Activated naive CD4-positive, alpha-beta T cell treated with anti-CD3 and anti-CD28 coated beads, Interleukin-2, amount 50 U/mL, for 72 hours (primary cell): ENCODE data around the gene RAVER1. TPM values are rescaled to one million over a fixed set of nuclear protein-coding genes. Genes with fewer than 3 reads are reported as not detected.

ENCODE experiments used
- ATAC-seq, 2 donors: fragments of 150-1000 bp; cut with Tn5 transposase; 2 replicates each; pipeline ENCODE4 v1.10.0; 2021; ENCODE audit warnings: mild to moderate bottlenecking in 2 of 2, moderate library complexity in 2 of 2
- DNase-seq, 2 donors: peaks; one replicate each; pipeline ENCODE4 v3.0.0; 2021 to 2022; ENCODE audit warnings: low spot score in 2 of 2
- H3K27ac Mint-ChIP-seq, 2 donors: one replicate each; pipeline ENCODE4 v1.8.0; 2022; ENCODE audit warnings: mild to moderate bottlenecking in 2 of 2, mixed read lengths in 2 of 2
- H3K36me3 Mint-ChIP-seq, 2 donors: one replicate each; pipeline ENCODE4 v1.8.0; 2022; ENCODE audit warnings: mixed read lengths in 2 of 2
- H3K9me3 Mint-ChIP-seq, 2 donors: one replicate each; pipeline ENCODE4 v1.8.0; 2022; ENCODE audit warnings: mixed read lengths in 2 of 2
- total RNA-seq, 2 donors: library from RNA; stranded (reverse); gene quantifications; one replicate each; pipeline ENCODE4 v1.2.3, GENCODE V29; 2022

RAVER1 gene
- total RNA-seq, 2 donors from 2014 or later = 52.5 to 101 TPM

- peaks cover 0 to 4% of the 10 kb centered on the region in 2 donors for H3K36me3 Mint-ChIP-seq
- no peaks in the 10 kb centered on the region for H3K9me3 Mint-ChIP-seq
- ATAC-seq (no peak), DNase-seq (no peak)
- no peak overlapping the region for H3K27ac Mint-ChIP-seq
Observed at GRCh38 chr19:10306327-10306726, 27.0 kb downstream of the RAVER1 start.

GRCh38 chr19:10305139-10305806 is 28.1 kb downstream of the RAVER1 start:
- DNase-seq (no peak), ATAC-seq (no peak)
- Mint-ChIP-seq H3K9me3 (no peaks in the 10 kb centered on the region), H3K27ac (peak overlapping the region in 1 of 2 donors; percentile 77), H3K36me3 (peaks cover 0 to 4% of the 10 kb centered on the region in 2 donors)

- no peaks in the 10 kb centered on the region for H3K9me3 Mint-ChIP-seq
- peaks cover 4 to 6% of the 10 kb centered on the region in 2 donors for H3K36me3 Mint-ChIP-seq
- DNase-seq = no peak
- H3K27ac Mint-ChIP-seq = peak overlapping the region in 1 of 2 donors; percentile 9
- ATAC-seq = no peak
Observed at GRCh38 chr19:10299545-10300458, 33.5 kb downstream of the RAVER1 start.

GRCh38 chr19:10295847-10296591 is 37.3 kb downstream of the RAVER1 start:
- DNase-seq = no peak
- no peak for ATAC-seq
- H3K27ac Mint-ChIP-seq = no peak overlapping the region

DNA sequence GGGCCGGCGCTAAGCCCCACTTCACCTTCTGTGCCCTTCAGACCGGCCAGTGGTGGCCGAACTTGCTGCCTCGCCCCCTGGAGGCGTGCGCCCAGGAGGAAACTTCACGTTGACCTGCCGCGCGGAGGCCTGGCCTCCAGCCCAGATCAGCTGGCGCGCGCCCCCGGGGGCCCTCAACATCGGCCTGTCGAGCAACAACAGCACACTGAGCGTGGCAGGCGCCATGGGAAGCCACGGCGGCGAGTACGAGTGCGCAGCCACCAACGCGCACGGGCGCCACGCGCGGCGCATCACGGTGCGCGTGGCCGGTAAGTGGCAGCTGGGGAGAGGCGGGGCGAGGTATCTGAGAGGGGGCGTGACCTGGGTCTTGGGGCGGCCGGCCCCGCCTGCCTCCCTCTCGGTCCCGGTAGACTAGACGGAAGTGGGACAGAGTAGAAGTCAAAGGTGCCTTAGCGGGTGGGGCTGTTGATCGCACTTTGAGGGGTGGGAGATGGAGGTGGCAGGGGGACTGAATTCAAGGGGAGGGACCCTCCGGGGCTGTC is 38.0 kb downstream of the RAVER1 start:
- Mint-ChIP-seq H3K27ac (no peak overlapping the region), H3K9me3 (no peaks in the 10 kb centered on the region), H3K36me3 (peaks cover 10 to 14% of the 10 kb centered on the region in 2 donors)
- ATAC-seq (peak; percentile 52 to 62), DNase-seq (peak in 1 of 2 donors; percentile 59)

More at GRCh38 chr19:10295847-10296591, 37.3 kb downstream of the RAVER1 start:
- Mint-ChIP-seq H3K9me3 (no peaks in the 10 kb centered on the region), H3K36me3 (peaks cover 10 to 14% of the 10 kb centered on the region in 2 donors)

DNA sequence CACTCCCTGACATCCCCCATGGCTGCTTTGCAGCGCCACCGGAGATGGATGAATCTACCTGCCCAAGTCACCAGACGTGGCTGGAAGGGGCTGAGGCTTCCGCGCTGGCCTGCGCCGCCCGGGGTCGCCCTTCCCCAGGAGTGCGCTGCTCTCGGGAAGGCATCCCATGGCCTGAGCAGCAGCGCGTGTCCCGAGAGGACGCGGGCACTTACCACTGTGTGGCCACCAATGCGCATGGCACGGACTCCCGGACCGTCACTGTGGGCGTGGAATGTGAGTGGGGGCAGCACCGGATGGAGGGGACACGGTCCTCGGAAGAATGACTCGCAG is 39.0 kb downstream of the RAVER1 start:
- H3K9me3 Mint-ChIP-seq = no peaks in the 10 kb centered on the region
- no peak for ATAC-seq
- H3K36me3 Mint-ChIP-seq = peaks cover 10 to 14% of the 10 kb centered on the region in 2 donors
- H3K27ac Mint-ChIP-seq = no peak overlapping the region
- DNase-seq = no peak

- DNase-seq = no peak
- Mint-ChIP-seq H3K9me3 (no peaks in the 10 kb centered on the region), H3K27ac (no peak overlapping the region), H3K36me3 (peaks cover 10 to 14% of the 10 kb centered on the region in 2 donors)
- ATAC-seq = no peak
Observed at GRCh38 chr19:10293637-10294367, 39.5 kb downstream of the RAVER1 start.

GRCh38 chr19:10292789-10293636 is 40.3 kb downstream of the RAVER1 start:
- H3K27ac Mint-ChIP-seq = peak overlapping the region in 1 of 2 donors; percentile 75
- ATAC-seq (no peak), DNase-seq (no peak)
- H3K36me3 Mint-ChIP-seq = peaks cover 10 to 14% of the 10 kb centered on the region in 2 donors
- no peaks in the 10 kb centered on the region for H3K9me3 Mint-ChIP-seq

- H3K9me3 Mint-ChIP-seq = no peaks in the 10 kb centered on the region
- H3K27ac Mint-ChIP-seq = peak overlapping the region in 1 of 2 donors; percentile 38
- DNase-seq (peak in 1 of 2 donors; percentile 84), ATAC-seq (peak; percentile 40 to 65)
- peaks cover 14% of the 10 kb centered on the region in 2 donors for H3K36me3 Mint-ChIP-seq
Observed at GRCh38 chr19:10292206-10292788, 41.0 kb downstream of the RAVER1 start.

- Mint-ChIP-seq H3K27ac (peak overlapping the region in 1 of 2 donors; percentile 38), H3K9me3 (no peaks in the 10 kb centered on the region), H3K36me3 (peaks cover 14% of the 10 kb centered on the region in 2 donors)
- no peak for DNase-seq
- peak in 1 of 2 donors; percentile 1 for ATAC-seq
Observed at GRCh38 chr19:10291554-10292205, 41.6 kb downstream of the RAVER1 start.

DNA sequence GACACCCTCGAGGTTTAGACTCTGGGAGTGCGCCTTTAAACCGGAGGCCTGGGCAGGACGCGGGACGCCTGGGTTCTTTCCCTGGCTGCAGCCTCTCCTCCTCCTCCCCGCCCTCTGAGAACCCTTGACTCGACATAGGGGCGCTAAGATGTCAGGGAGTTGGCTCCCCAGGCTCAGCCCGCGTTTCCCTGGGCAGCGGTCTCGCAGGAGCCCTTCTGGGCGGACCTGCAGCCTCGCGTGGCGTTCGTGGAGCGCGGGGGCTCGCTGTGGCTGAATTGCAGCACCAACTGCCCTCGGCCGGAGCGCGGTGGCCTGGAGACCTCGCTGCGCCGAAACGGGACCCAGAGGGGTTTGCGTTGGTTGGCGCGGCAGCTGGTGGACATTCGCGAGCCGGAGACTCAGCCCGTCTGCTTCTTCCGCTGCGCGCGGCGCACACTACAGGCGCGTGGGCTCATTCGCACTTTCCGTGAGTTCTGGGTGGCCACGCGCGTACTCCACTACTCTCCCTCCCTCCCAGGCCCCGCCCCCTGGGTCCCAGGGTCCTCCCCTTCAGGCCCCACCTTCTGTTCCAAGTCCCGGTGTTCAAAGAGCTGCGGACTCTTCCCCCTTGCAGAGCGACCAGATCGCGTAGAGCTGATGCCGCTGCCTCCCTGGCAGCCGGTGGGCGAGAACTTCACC is 42.3 kb downstream of the RAVER1 start:
- peaks cover 14% of the 10 kb centered on the region in 2 donors for H3K36me3 Mint-ChIP-seq
- no peak overlapping the region for H3K27ac Mint-ChIP-seq
- DNase-seq (peak in 1 of 2 donors; percentile 63), ATAC-seq (peak in 1 of 2 donors; percentile 25)
- no peaks in the 10 kb centered on the region for H3K9me3 Mint-ChIP-seq

GRCh38 chr19:10290357-10290875 is 42.9 kb downstream of the RAVER1 start:
- Mint-ChIP-seq H3K9me3 (no peaks in the 10 kb centered on the region), H3K36me3 (peaks cover 13 to 14% of the 10 kb centered on the region in 2 donors), H3K27ac (no peak overlapping the region)
- peak in 1 of 2 donors; percentile 27 for DNase-seq
- no peak for ATAC-seq

DNA sequence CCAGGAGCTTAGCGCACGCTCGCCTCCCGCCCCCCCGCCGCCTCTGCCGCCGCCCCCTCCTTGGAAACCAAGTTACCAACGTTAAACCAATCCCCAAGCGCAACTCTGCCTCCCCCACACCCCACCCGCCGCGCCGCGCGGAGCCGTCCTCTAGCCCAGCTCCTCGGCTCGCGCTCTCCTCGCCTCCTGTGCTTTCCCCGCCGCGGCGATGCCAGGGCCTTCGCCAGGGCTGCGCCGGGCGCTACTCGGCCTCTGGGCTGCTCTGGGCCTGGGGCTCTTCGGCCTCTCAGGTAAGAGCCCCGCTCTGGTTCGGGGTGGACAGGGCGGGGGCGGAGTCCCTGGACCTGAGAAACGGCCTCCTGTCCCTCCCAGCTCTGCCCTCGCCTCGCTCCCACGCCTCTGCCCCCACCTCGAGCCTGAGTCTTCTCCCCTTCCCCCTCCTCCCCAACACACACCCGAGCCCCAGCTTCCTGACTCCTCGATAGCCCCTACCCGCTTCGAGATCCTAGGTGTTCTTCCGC is 43.4 kb downstream of the RAVER1 start, which contains the start of gene ICAM5:
ICAM5 (plus strand) TSS at position 117 of the 521 bp plus-strand sequence; CDS start at position 209, 92 bp downstream.
- Mint-ChIP-seq H3K27ac (peak within 1 kb of the TSS in 1 of 2 donors; percentile 55), H3K36me3 (peaks cover 14 to 17% of the 10 kb centered on the region in 2 donors), H3K9me3 (no peaks in the 10 kb centered on the region)
- peak in 1 of 2 donors; percentile 47 for DNase-seq
- ATAC-seq = peak in 1 of 2 donors; percentile 11
